HG03457 (cell line): Measurements from ENCODE around the gene PLPP3.

Experiments
- ATAC-seq: cut with Tn5 transposase; IDR thresholded peaks from one replicate; pipeline ENCODE4 v1.9.1; 2021; ENCODE audit warnings: moderate number of reproducible peaks; ENCODE audit not compliant: unreplicated experiment

Gene PLPP3

DNA sequence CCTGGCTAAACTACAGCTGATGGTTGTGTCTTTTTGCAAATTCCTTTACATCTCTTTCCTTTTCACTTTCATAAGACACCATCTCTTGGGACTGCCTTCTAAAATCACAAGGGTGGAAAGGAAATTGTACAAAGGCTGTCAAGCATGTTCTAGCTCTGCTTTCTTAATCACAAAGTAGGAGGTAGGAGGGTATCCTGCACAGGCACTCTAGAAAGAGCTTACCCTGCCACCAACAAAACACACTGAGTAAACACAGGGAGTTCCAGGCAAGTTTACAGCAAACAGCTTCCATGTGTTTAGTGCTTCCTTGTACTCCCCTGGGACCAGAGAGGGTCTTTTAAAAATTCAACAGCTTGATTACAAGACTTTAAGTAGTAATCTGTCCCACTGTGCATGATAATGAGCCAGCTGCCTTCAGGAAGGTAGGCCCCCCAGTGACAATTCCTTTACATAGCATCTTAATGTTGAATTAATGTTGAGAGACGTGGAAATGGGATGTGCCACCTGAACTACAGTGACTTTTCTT is 2.4 kb downstream of the PLPP3 start:
- ATAC-seq: no peak

DNA sequence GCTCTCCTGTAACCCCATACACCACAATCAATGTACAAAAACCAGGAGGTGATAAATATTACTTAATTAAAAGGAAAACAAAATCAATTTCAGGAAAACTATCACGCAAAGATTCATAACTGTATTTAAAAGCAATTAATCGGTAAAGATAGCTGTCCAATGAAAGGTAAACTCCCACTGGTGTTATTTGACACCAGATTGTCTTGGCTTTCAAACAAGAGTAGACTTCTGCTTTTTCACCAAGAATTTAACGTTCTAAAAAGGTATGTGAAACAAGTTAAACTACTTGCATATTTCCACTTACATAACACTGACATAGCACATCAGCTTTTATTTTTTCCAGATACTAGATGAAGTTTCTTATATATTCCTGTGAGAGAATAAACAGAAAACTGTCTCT is 3.5 kb downstream of the PLPP3 start:
- no peak for ATAC-seq

- no peak for ATAC-seq
Measured at GRCh38 chr1:56574794-56575193, 4.6 kb downstream of the PLPP3 start.

DNA sequence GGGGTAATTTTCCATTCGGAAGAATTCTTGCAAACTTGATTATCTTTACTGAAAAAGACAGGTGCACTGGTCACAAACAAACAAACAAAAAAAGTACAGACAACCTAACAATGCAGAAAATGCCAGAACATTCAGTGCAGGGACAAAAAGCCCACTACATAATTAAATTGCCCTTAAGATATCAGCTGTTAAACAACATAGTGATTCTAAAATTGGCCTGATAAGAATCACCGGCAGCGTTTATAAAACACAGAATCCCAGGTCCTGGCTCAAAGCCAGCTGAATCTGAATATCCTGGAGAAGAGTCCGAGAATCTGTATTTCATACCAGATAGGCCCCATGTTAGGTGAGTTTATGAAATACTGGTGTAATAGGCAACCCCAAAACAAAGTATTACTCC is 6.1 kb downstream of the PLPP3 start:
- no peak for ATAC-seq

- no peak for ATAC-seq
Measured at GRCh38 chr1:56572334-56573050, 6.9 kb downstream of the PLPP3 start.

GRCh38 chr1:56571448-56571847 is 7.9 kb downstream of the PLPP3 start:
- no peak for ATAC-seq

- ATAC-seq: no peak
Measured at GRCh38 chr1:56570924-56571372, 8.4 kb downstream of the PLPP3 start.

GRCh38 chr1:56569661-56570060 is 9.7 kb downstream of the PLPP3 start:
- no peak for ATAC-seq

- ATAC-seq: no peak
Measured at GRCh38 chr1:56566994-56567393, 12.4 kb downstream of the PLPP3 start.

GRCh38 chr1:56566061-56566744 is 13.2 kb downstream of the PLPP3 start:
- no peak for ATAC-seq

DNA sequence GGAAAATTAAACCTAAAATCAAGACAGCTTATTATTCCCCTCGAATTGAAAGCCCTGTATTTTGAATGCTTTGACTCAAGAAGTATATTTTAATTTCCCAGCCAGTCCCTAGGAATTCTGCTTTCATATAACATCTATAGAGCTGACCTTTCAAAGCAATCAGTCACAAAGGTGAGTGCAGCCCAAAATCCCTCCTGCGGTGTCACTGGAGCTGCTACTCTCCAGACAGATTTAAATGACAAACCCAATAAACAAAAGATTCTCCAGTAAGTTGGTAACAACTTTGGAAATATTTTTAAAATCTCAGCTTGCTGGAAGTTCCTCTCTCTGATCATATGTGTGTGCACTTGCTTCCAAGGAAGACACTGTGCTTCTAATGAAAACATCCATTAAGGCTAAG is 14.7 kb downstream of the PLPP3 start:
- ATAC-seq: no peak

DNA sequence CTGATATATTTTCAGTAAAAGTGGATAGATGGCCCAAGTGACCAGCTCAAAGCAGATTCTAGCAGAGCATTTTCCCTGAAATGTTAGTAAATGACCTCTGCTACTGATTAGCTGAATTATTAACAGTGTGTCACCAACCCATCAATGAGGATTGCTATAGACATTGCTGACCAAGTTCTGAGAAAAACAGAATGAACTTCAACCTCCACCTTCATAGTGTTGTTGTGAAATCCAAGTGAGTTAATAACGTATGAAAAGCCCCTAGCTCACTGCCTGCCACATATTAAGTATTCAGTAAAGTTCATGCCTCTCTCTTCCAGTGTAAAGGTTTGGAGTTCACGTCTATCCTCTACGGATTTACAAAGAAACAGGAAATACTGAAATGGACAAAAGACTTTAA is 15.8 kb downstream of the PLPP3 start:
- ATAC-seq: no peak

DNA sequence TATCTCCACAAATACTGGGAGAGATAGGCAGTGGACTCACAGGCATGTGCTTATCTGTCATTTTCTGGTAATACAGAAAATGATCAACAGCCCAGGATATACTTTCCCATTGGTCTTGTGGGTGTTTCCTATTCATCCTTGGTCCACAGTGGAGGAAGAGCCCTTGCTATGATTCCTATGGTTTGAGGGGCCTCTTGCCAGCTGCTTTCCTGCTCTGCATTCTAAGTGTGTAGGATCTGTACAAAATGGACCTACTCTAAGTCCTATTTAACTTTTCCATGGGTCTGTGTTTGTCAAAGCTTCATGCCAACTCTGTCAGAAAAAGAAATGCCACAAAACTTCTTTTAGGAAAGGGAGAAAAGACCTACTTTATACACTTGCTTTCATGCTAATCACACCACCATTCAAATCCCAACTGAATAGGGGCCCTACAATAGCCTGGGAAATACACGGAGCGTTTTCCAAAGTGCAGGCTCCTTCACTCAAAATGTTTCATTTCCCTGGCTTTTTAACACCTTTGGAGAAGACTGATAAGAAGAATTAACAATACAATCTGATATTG is 16.4 kb downstream of the PLPP3 start:
- no peak for ATAC-seq

GRCh38 chr1:56561227-56562019 is 17.9 kb downstream of the PLPP3 start:
- peak; percentile 72 for ATAC-seq

DNA sequence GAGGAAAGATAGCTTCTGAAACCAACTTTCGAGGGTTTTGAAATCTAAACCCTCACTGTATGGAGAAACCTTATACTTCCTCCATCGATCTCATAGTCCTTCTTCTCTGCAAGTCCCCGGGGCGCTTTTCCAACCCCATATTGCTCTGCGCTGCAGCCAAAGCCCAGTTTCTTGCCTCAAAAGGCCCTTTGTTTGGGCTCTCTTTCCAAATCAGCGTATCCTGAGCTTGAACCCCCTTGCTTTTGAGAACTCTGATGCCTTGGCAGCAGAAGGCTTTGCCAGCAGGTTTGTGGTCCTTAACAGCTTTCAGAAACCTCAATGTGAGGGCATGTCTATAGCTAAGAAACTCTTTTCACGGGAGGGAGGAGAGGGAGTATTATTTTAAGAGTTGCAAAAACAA is 21.6 kb downstream of the PLPP3 start:
- ATAC-seq: no peak

- ATAC-seq: no peak
Measured at GRCh38 chr1:56555448-56555847, 23.9 kb downstream of the PLPP3 start.

- ATAC-seq: no peak
Measured at GRCh38 chr1:56553046-56553445, 26.3 kb downstream of the PLPP3 start.

DNA sequence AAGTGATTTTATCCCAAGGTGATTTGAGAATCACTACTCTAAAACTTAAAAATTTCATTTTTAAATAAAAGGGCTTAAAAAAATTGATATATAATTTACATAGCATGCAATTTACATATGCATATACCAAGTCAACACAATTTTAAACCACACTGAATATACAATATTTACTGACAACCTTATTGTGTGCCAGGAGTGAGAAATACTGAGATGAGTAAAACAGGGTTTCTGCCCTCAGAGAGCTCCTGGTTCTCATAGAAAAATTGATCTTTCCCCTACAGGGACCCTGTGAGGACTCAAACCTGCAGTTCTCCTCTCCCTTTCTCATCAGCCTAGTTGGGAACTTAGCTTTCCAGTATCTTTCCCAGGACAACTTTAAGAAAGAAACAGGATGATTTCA is 27.0 kb downstream of the PLPP3 start:
- ATAC-seq: no peak

DNA sequence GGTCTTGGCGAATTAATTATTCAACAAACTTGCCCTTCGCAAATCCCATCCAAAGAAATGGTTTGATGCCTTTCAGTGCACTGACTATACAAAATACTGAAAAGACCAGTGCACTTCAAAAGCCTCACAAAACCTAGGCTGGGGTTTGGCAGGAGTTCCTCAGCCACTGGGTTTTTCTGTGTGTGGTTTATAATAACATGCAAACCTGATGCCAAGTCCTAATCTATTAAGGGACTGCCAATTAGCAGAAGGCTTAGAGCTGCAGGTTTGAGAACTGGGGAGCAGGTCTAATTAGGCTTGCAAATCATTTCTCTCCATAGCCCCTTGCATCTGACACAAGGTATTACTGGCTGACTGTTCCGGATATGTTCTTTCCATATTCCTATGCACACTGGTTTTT is 27.7 kb downstream of the PLPP3 start:
- no peak for ATAC-seq

DNA sequence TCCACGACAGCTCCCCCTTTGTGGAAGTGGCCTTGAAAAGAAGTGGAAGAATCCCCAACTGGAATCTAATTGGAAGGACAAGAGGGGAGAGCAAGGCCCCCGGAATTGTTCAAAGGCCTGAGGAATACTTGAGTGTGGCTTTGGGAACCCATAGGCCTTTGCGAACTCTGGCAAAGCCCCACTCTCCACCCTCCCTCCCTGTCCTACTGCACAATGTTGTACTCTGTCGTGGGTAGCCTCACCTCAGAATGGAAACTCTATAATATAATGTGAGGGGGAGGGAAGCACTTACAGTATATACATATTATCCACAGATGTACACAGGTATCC is 28.5 kb downstream of the PLPP3 start:
- ATAC-seq: no peak

DNA sequence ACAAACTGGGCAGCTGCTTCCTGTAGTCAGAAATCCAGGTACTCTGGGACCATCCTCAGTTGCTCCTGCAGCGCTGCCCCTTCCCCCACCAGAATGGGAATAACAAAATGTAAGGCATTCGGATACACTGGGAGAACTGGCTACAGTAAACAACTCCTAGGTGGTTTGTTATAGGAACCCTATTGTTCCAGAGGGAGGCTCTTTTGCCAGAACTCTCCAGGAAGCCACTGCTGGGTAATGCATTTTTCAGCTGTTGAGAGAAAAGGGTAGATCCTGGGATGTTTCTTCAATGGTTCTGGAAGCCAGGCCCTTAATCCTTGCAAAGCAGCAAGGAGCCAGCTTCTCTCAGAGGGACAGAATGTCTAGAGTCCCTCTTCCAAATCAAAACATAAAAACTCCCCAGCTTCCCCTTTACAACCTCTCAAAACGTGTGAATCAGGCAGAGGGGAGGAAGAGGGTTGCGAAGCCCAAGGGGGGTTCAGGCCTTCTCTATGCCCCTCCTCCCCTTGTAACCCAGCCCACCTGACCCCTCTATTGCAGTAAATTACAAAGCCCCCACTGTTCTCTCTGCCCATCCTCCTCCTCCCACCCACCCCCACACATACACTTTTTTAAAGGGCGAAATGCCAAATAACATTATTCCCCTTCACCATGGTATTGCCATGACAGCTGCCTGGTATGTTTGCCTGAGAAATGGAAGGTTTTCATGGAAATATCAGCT is 29.1 kb downstream of the PLPP3 start:
- ATAC-seq: no peak
